ENCODE measurements around the gene ITPRID1.

- TF ChIP-seq CTCF (conservative IDR thresholded peaks at IDR 0.05; ENCODE audit: low read length) (no peak), EZH2phosphoT487 (IDR thresholded peaks at IDR 0.05; ENCODE audit: borderline replicate concordance) (no peak)
Observed at GRCh38 chr7:31494421-31494820, 19.5 kb upstream of the ITPRID1 start.
